CD4-positive, alpha-beta memory T cell (primary cell): Measurements from ENCODE around the gene SCOC. TPM values are rescaled to one million over a fixed set of nuclear protein-coding genes. Genes with fewer than 3 reads are reported as not detected.
"Not testable (repeated sequence)": the region's sequence is repeated elsewhere in the genome, so short reads cannot be mapped to it uniquely, and the experiment has no call there.

ENCODE experiments used
- CTCF ChIA-PET: fragments of 350-600 bp; sonication (Branson Sonifier 250); formaldehyde crosslinking; loops from one replicate; lab custom pipeline; 2021; ENCODE audit warnings: inconsistent platforms; ENCODE audit not compliant: partially characterized antibody; lab: Charles Lee
- POLR2A ChIA-PET: fragments of 350-600 bp; sonication (Branson Sonifier 250); formaldehyde crosslinking; loops from one replicate; lab custom pipeline; 2021; ENCODE audit not compliant: partially characterized antibody; lab: Charles Lee
- DNase-seq, 5 donors: peaks; one replicate each; pipeline versions ENCODE4 v3.0.0 to v3.0.0-alpha.2; 2020 to 2022; ENCODE audit warnings: mixed read lengths in 1 of 5
- H3K27ac ChIP-seq: one replicate; pipeline ENCODE4 v1.7.0; 2013; ENCODE audit warnings: low read depth, low read length
- H3K27me3 ChIP-seq: 2 replicates; pipeline ENCODE4 v1.7.0; 2013; ENCODE audit warnings: mild to moderate bottlenecking, low read length, moderate library complexity; ENCODE audit not compliant: insufficient read depth
- H3K36me3 ChIP-seq: 2 replicates; pipeline ENCODE4 v1.7.0; 2013; ENCODE audit warnings: mild to moderate bottlenecking, low read length, moderate library complexity; ENCODE audit not compliant: insufficient read depth
- H3K4me1 ChIP-seq: 2 replicates; pipeline ENCODE4 v1.7.0; 2013; ENCODE audit warnings: mild to moderate bottlenecking, low read length, moderate library complexity; ENCODE audit not compliant: insufficient read depth
- H3K4me3 ChIP-seq, 2 donors: one replicate each; pipeline ENCODE4 v1.7.0; 2013; ENCODE audit warnings: low read length in 2 of 2, mild to moderate bottlenecking in 1 of 2
- H3K9me3 ChIP-seq, 2 donors: one replicate each; pipeline ENCODE4 v1.7.0; 2013; ENCODE audit warnings: low read length in 2 of 2, control low read depth in 1 of 2; ENCODE audit not compliant: control insufficient read depth in 1 of 2
- H3K27ac Mint-ChIP-seq, 7 donors: one replicate each; pipeline ENCODE4 v1.8.0; 2020 to 2021; ENCODE audit warnings: mixed read lengths in 7 of 7, mild to moderate bottlenecking in 6 of 7, inconsistent platforms in 3 of 7, moderate library complexity in 3 of 7
- H3K27me3 Mint-ChIP-seq, 2 donors: one replicate each; pipeline ENCODE4 v1.8.0; 2020 to 2021; ENCODE audit warnings: mixed read lengths in 2 of 2
- H3K36me3 Mint-ChIP-seq, 2 donors: one replicate each; pipeline ENCODE4 v1.8.0; 2020 to 2021; ENCODE audit warnings: mixed read lengths in 2 of 2, inconsistent platforms in 1 of 2, mild to moderate bottlenecking in 1 of 2
- H3K4me1 Mint-ChIP-seq, 4 donors: one replicate each; pipeline ENCODE4 v1.8.0; 2020 to 2021; ENCODE audit warnings: mixed read lengths in 4 of 4, mild to moderate bottlenecking in 1 of 4
- H3K4me3 Mint-ChIP-seq, 8 donors: one replicate each; pipeline ENCODE4 v1.8.0; 2020 to 2021; ENCODE audit warnings: mixed read lengths in 8 of 8, mild to moderate bottlenecking in 7 of 8, moderate library complexity in 6 of 8, inconsistent platforms in 3 of 8
- H3K9me3 Mint-ChIP-seq, 8 donors: one replicate each; pipeline ENCODE4 v1.8.0; 2020 to 2021; ENCODE audit warnings: mixed read lengths in 8 of 8, mild to moderate bottlenecking in 5 of 8, inconsistent platforms in 3 of 8, moderate library complexity in 1 of 8
- intact Hi-C: fragments of 100-400 bp; cut with micrococcal nuclease; formaldehyde crosslinking; loops from one replicate; pipeline ENCODE4 v1.15.1; 2023
- polyA plus RNA-seq, 2 donors: library from polyadenylated mRNA; unstranded; fragments of 300-500 nt; fragmentation: Illumina TruSeq; gene quantifications; one replicate each; pipeline ENCODE4 v1.2.3, GENCODE V29; 2021
- total RNA-seq, 2 experiments: library from RNA; stranded (reverse); gene quantifications; one replicate each; pipeline ENCODE4 v1.2.3, GENCODE V29; 2021

The SCOC gene
- total and polyA plus RNA-seq, 4 experiments from 2014 or later = 21.8 to 63.7 (median 27.0) TPM

- ChIA-PET CTCF (no interaction called here), POLR2A (no interaction called here)
- H3K4me3 Mint-ChIP-seq = no peak overlapping the region
- no peak overlapping the region for H3K27ac Mint-ChIP-seq
- H3K27me3 ChIP-seq = no peaks in the 10 kb centered on the region
- H3K9me3 ChIP-seq = no peaks in the 10 kb centered on the region
- H3K9me3 Mint-ChIP-seq = no peaks in the 10 kb centered on the region
- no peaks in the 10 kb centered on the region for H3K4me1 Mint-ChIP-seq
- H3K27ac ChIP-seq = no peak overlapping the region
- H3K4me1 ChIP-seq = no peaks in the 10 kb centered on the region
- no peak for DNase-seq
- H3K36me3 Mint-ChIP-seq = no peaks in the 10 kb centered on the region
- peaks cover 10 to 29% of the 10 kb centered on the region in 2 donors for H3K27me3 Mint-ChIP-seq
- intact Hi-C loops = no loop called here
- no peak overlapping the region for H3K4me3 ChIP-seq
- no peaks in the 10 kb centered on the region for H3K36me3 ChIP-seq
Observed at GRCh38 chr4:140408974-140409373, 35.5 kb downstream of the SCOC start.

- H3K9me3 ChIP-seq, DNase-seq, POLR2A ChIA-PET, H3K4me1 ChIP-seq, H3K27ac ChIP-seq, H3K4me3 Mint-ChIP-seq, H3K27me3 ChIP-seq, H3K36me3 Mint-ChIP-seq, intact Hi-C loops, H3K4me1 Mint-ChIP-seq, H3K9me3 Mint-ChIP-seq, H3K27ac Mint-ChIP-seq, H3K36me3 ChIP-seq, H3K4me3 ChIP-seq: not testable (repeated sequence)
- CTCF ChIA-PET = interaction anchor here (1.4 kb wide), 1 partner anchor 40 kb away, joined by 3 read pairs; the partner anchor contains the start of gene SCOC
- peaks cover 5 to 20% of the 10 kb centered on the region in 2 donors for H3K27me3 Mint-ChIP-seq
Observed at GRCh38 chr4:140413130-140413969, 39.9 kb downstream of the SCOC start.

GRCh38 chr4:140423106-140423505 lies 49.7 kb downstream of the SCOC start:
- Mint-ChIP-seq H3K9me3 (no peaks in the 10 kb centered on the region), H3K27ac (no peak overlapping the region), H3K36me3 (no peaks in the 10 kb centered on the region), H3K27me3 (peaks cover 27 to 36% of the 10 kb centered on the region in 2 donors), H3K4me1 (peaks cover 4 to 13% (median 6%) of the 10 kb centered on the region in 4 donors), H3K4me3 (no peak overlapping the region)
- Histone ChIP-seq H3K9me3 (no peaks in the 10 kb centered on the region), H3K27me3 (peaks cover 8% of the 10 kb centered on the region), H3K4me1 (no peaks in the 10 kb centered on the region), H3K4me3 (no peak overlapping the region), H3K36me3 (no peaks in the 10 kb centered on the region), H3K27ac (no peak overlapping the region)
- ChIA-PET POLR2A (no interaction called here), CTCF (no interaction called here)
- intact Hi-C loops = no loop called here
- no peak for DNase-seq

- POLR2A ChIA-PET = no interaction called here
- no peak for DNase-seq
- no peak overlapping the region for H3K4me3 ChIP-seq
Observed at GRCh38 chr4:140426610-140427105, 53.2 kb downstream of the SCOC start.

GRCh38 chr4:140427106-140427918 lies 53.9 kb downstream of the SCOC start, which contains the start of gene CLGN:
CLGN (minus strand) TSS chr4:140427648; CDS start chr4:140413078, 14,570 bp downstream.
- peaks cover 43 to 45% of the 10 kb centered on the region in 2 donors for H3K27me3 Mint-ChIP-seq
- no peaks in the 10 kb centered on the region for H3K4me1 ChIP-seq
- peaks cover 8% of the 10 kb centered on the region for H3K27me3 ChIP-seq
- no peak within 1 kb of the TSS for H3K4me3 ChIP-seq
- DNase-seq = peak; percentile 12 to 31 (median 21)
- H3K36me3 ChIP-seq = no peaks in the 10 kb centered on the region
- ChIA-PET CTCF (interaction anchor here (0.6 to 1.1 kb wide), 3 partner anchors 55 to 1558 kb away, joined by 3 to 5 read pairs (median 3); no protein-coding TSS in a partner anchor), POLR2A (no interaction called here)
- H3K36me3 Mint-ChIP-seq = no peaks in the 10 kb centered on the region
- no peaks in the 10 kb centered on the region for H3K9me3 Mint-ChIP-seq
- no peak within 1 kb of the TSS for H3K27ac ChIP-seq
- peak within 1 kb of the TSS; percentile 70 to 85 (median 78) for H3K4me3 Mint-ChIP-seq
- intact Hi-C loops = no loop called here
- H3K4me1 Mint-ChIP-seq = peaks cover 4 to 13% (median 6%) of the 10 kb centered on the region in 4 donors
- no peaks in the 10 kb centered on the region for H3K9me3 ChIP-seq
- H3K27ac Mint-ChIP-seq = no peak within 1 kb of the TSS

More at GRCh38 chr4:140426610-140427105, 53.2 kb downstream of the SCOC start:
- Histone ChIP-seq H3K4me1 (no peaks in the 10 kb centered on the region), H3K9me3 (no peaks in the 10 kb centered on the region), H3K36me3 (no peaks in the 10 kb centered on the region), H3K27me3 (peaks cover 8% of the 10 kb centered on the region), H3K27ac (no peak overlapping the region)
- H3K9me3 Mint-ChIP-seq = no peaks in the 10 kb centered on the region
- CTCF ChIA-PET = interaction anchor here (1.1 kb wide), 1 partner anchor 54 kb away, joined by 3 read pairs; no protein-coding TSS in a partner anchor
- no peaks in the 10 kb centered on the region for H3K36me3 Mint-ChIP-seq
- intact Hi-C loops = no loop called here
- peak overlapping the region; percentile 26 to 76 (median 54) for H3K4me3 Mint-ChIP-seq
- H3K4me1 Mint-ChIP-seq = peaks cover 4 to 13% (median 6%) of the 10 kb centered on the region in 4 donors
- peaks cover 43 to 45% of the 10 kb centered on the region in 2 donors for H3K27me3 Mint-ChIP-seq
- no peak overlapping the region for H3K27ac Mint-ChIP-seq

- peaks cover 40 to 42% of the 10 kb centered on the region in 2 donors for H3K27me3 Mint-ChIP-seq
Observed at GRCh38 chr4:140427919-140428471, 54.5 kb downstream of the SCOC start.

More at GRCh38 chr4:140427919-140428471, 54.5 kb downstream of the SCOC start:
- ChIA-PET POLR2A (no interaction called here), CTCF (interaction anchor here (0.6 to 1.1 kb wide), 2 partner anchors 68 to 1559 kb away, joined by 3 to 5 read pairs; no protein-coding TSS in a partner anchor)
- no peaks in the 10 kb centered on the region for H3K4me1 ChIP-seq
- H3K4me3 ChIP-seq = no peak overlapping the region
- H3K27ac ChIP-seq = no peak overlapping the region
- Mint-ChIP-seq H3K27ac (no peak overlapping the region), H3K4me1 (peaks cover 4 to 13% (median 6%) of the 10 kb centered on the region in 4 donors), H3K36me3 (no peaks in the 10 kb centered on the region), H3K4me3 (peak overlapping the region; percentile 70 to 85 (median 78)), H3K9me3 (no peaks in the 10 kb centered on the region)
- H3K9me3 ChIP-seq = no peaks in the 10 kb centered on the region
- DNase-seq = no peak
- intact Hi-C loops = no loop called here
- H3K36me3 ChIP-seq = no peaks in the 10 kb centered on the region
- H3K27me3 ChIP-seq = peaks cover 8% of the 10 kb centered on the region
